ENCODE measurements around the gene BBS1. TPM values are rescaled to one million over a fixed set of nuclear protein-coding genes. Genes with fewer than 3 reads are reported as not detected.

Gene BBS1
- total RNA-seq, 3 donors from 2014 or later, result 51.5 to 79.5 (median 63.8) TPM

DNA sequence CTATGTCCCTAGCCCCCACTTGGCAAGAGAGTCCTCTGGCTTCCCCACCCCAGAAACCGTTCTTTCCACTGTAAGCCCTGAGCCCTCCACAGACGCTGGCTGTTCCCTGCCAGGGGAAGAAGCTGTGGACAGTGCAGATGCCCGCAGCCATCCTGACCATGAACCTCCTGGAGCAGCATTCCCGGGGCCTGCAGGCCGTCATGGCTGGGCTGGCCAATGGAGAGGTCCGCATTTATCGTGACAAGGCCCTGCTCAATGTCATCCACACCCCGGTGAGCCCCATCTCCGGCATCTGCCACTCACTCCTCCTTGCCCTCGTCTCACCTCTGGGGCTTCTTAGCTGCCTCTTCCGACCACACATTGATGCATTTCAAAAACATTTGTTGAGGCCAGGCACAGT, 13.2 kb downstream of the BBS1 start:
- no peaks in the 10 kb centered on the region for H3K9me3 ChIP-seq
- DNase-seq (ENCODE audit: low spot score in 2 of 2), result no peak
- TF ChIP-seq POLR2AphosphoS5 (IDR thresholded peaks at IDR 0.05), result no peak
- TF ChIP-seq CTCF (IDR thresholded peaks at IDR 0.05), result no peak
- TF ChIP-seq POLR2A (IDR thresholded peaks at IDR 0.05), result no peak
- no peaks in the 10 kb centered on the region for H3K4me1 ChIP-seq
- no peaks in the 10 kb centered on the region for H3K27me3 ChIP-seq
- H3K27ac ChIP-seq, result no peak overlapping the region
- intact Hi-C loops (cut with DNase I; ENCODE audit: low total_unique reads), result no loop called here
- H3K36me3 ChIP-seq, result no peaks in the 10 kb centered on the region
- no peak overlapping the region for H3K4me3 ChIP-seq

GRCh38 chr11:66524304-66525040, 14.0 kb downstream of the BBS1 start:
- TF ChIP-seq POLR2AphosphoS5 (IDR thresholded peaks at IDR 0.05), result no peak
- TF ChIP-seq POLR2A (IDR thresholded peaks at IDR 0.05), result no peak
- TF ChIP-seq CTCF (IDR thresholded peaks at IDR 0.05), result no peak
- no peaks in the 10 kb centered on the region for H3K9me3 ChIP-seq
- H3K27ac ChIP-seq, result no peak overlapping the region
- no peaks in the 10 kb centered on the region for H3K36me3 ChIP-seq
- no peaks in the 10 kb centered on the region for H3K27me3 ChIP-seq
- intact Hi-C loops (cut with DNase I; ENCODE audit: low total_unique reads), result no loop called here
- DNase-seq (ENCODE audit: low spot score in 2 of 2), result no peak
- H3K4me1 ChIP-seq, result no peaks in the 10 kb centered on the region
- H3K4me3 ChIP-seq, result no peak overlapping the region

GRCh38 chr11:66529069-66529468, 18.6 kb downstream of the BBS1 start:
- Histone ChIP-seq H3K27me3 (no peaks in the 10 kb centered on the region), H3K4me3 (no peak overlapping the region), H3K9me3 (no peaks in the 10 kb centered on the region), H3K27ac (no peak overlapping the region), H3K4me1 (no peaks in the 10 kb centered on the region), H3K36me3 (no peaks in the 10 kb centered on the region)
- DNase-seq (ENCODE audit: low spot score in 2 of 2), result no peak
- no peak for TF ChIP-seq POLR2A (IDR thresholded peaks at IDR 0.05)
- TF ChIP-seq POLR2AphosphoS5 (IDR thresholded peaks at IDR 0.05), result no peak
- TF ChIP-seq CTCF (IDR thresholded peaks at IDR 0.05), result no peak
- intact Hi-C loops (cut with DNase I; ENCODE audit: low total_unique reads), result no loop called here

- no peak overlapping the region for H3K4me3 ChIP-seq
- H3K27me3 ChIP-seq, result no peaks in the 10 kb centered on the region
- no peaks in the 10 kb centered on the region for H3K4me1 ChIP-seq
- no peaks in the 10 kb centered on the region for H3K9me3 ChIP-seq
- no peak for DNase-seq (ENCODE audit: low spot score in 2 of 2)
- H3K36me3 ChIP-seq, result no peaks in the 10 kb centered on the region
- no peak overlapping the region for H3K27ac ChIP-seq
- TF ChIP-seq POLR2A (IDR thresholded peaks at IDR 0.05), result no peak
- TF ChIP-seq POLR2AphosphoS5 (IDR thresholded peaks at IDR 0.05), result no peak
- no peak for TF ChIP-seq CTCF (IDR thresholded peaks at IDR 0.05)
- intact Hi-C loops (cut with DNase I; ENCODE audit: low total_unique reads), result no loop called here
These were observed 19.2 kb downstream of the BBS1 start for GRCh38 chr11:66529655-66530054.

DNA sequence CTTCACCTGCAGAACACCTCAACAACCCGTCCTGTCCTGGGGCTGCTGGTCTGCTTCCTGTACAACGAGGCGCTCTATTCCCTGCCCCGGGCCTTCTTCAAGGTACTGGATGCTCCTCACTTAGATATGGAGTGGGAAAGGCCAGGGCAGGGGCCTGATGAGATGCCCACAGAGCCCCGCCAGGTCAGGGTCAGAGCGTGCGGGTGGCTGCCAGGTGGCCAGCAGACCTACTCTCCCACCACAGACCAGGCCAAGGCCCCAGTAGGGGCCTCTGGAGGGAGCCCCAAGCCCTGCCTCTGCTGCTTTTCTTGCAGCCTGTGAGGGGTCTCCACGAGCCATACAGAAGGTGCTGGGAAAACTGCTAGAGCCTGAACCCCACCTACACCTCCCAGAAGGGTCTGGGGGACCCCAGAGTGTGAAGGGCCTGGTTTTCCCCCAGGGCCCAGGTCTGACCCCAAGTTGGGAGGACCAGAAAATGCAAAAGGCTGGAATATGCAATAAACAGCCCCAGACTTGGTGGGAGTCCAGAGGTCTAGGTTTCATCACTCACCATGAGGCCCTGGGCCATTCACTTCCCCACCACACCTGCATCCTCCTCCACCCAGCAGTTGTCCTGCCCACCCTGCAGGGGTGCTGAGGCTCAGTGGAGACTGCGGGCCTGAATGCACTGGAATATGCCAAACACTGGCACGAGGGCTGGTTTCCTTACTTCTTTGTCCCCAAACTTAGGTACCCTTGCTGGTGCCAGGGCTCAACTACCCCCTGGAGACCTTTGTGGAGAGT, 20.7 kb downstream of the BBS1 start:
- intact Hi-C loops (cut with DNase I; ENCODE audit: low total_unique reads), result no loop called here
- Histone ChIP-seq H3K4me1 (no peaks in the 10 kb centered on the region), H3K4me3 (no peak overlapping the region), H3K9me3 (no peaks in the 10 kb centered on the region), H3K27me3 (no peaks in the 10 kb centered on the region), H3K27ac (no peak overlapping the region), H3K36me3 (no peaks in the 10 kb centered on the region)
- TF ChIP-seq CTCF (IDR thresholded peaks at IDR 0.05) (no peak), POLR2AphosphoS5 (IDR thresholded peaks at IDR 0.05) (no peak), POLR2A (IDR thresholded peaks at IDR 0.05) (no peak)
- no peak for DNase-seq (ENCODE audit: low spot score in 2 of 2)

Measured in breast epithelium (tissue), 4 donors.